ENCODE results near the gene DERL3.

DERL3 gene

DNA sequence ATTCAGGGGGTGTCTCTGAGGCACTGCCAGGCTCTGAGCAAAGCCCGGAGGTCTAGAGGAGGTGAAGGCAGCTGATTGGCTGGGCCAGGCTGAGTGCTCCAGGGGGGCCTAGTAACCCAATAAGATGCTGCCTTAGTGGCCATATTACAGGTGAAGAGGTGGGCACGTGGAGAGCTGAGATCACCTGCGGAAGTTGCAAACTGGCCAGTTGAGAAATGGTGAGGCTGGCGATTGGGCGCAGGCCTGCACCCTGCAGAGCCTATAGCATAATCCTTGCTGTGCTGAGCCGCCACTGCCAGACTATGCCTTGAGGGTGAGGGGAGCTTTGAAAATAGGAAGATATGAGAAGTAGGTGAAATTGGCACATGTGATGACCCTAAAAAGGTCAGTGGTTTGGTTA, 21.7 kb downstream of the DERL3 start:
- no peak overlapping the region for H3K4me3 ChIP-seq (ENCODE audit: control insufficient read depth in 1 of 7, extremely low read depth in 1 of 7, insufficient read depth in 4 of 7, low read depth in 2 of 7, low read length in 6 of 7)
- peaks cover 4 to 77% (median 45%) of the 10 kb centered on the region in 4 experiments for H3K36me3 ChIP-seq (ENCODE audit: control insufficient read depth in 4 of 4, insufficient read depth in 4 of 4, low read length in 3 of 4)
- no peaks in the 10 kb centered on the region for H3K27me3 ChIP-seq (replicated peaks in 2 of 5; ENCODE audit: control insufficient read depth in 4 of 5, insufficient read depth in 5 of 5, low read length in 4 of 5)
- H3K27ac ChIP-seq (ENCODE audit: insufficient read depth in 1 of 2, low read depth in 1 of 2, low read length in 2 of 2, poor library complexity in 1 of 2, severe bottlenecking in 2 of 2), result no peak overlapping the region
- ChIA-PET CTCF (interaction anchor here (1.6 kb wide), 1 partner anchor 19 kb away, joined by 5 read pairs; no protein-coding TSS in a partner anchor), POLR2A (no interaction called here)
- WGBS (ENCODE audit: insufficient coverage), result 98% methylated on average over 6 of the region's 6 CpGs
- H3K4me1 ChIP-seq (ENCODE audit: control extremely low read depth in 1 of 4, control insufficient read depth in 4 of 4, insufficient read depth in 4 of 4, low read length in 3 of 4), result peaks cover 0 to 10% (median 0%) of the 10 kb centered on the region in 4 experiments
- no peaks in the 10 kb centered on the region for H3K9me3 ChIP-seq (ENCODE audit: control extremely low read depth in 1 of 5, control insufficient read depth in 4 of 5, insufficient read depth in 2 of 5, low read depth in 1 of 5, low read length in 4 of 5)
- no peak for DNase-seq

DNA sequence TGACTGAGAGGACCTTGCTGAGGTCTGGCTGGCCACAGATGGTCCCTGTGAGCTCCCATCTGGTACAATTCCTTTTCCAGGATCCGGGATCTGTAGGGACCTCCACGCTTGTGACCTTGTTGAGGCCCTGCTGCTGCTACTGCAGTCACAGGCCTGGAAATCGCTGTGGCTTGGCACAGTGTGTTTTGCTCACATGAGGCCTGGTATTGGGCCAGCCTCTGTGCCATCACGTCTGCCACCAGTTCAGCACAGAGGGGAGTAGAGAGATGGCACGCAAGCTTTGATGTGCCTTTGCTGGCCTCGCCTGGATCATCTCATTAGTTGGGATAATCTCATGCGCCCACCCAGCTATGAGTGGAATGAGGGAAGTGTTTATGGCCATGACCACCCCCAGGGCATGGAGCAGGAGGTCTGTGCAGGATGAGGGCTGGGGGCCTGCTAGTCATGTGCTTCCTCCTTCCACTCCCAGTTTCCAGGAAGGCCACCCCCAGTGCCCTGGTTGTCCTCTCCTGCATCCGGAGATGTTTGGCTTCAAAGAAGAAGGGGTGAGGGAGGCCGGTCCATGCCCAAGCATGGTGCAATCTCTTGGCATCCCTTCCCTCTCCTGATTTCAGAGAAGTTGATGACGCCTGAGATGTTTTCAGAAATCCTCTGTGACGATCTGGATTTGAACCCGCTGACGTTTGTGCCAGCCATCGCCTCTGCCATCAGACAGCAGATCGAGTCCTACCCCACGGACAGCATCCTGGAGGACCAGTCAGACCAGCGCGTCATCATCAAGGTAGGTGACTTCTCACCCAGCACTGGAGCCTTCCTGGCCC, 22.4 kb downstream of the DERL3 start:
- no peak for DNase-seq
- WGBS (ENCODE audit: insufficient coverage), result 92% methylated on average over 14 of the region's 18 CpGs
- H3K27me3 ChIP-seq (replicated peaks in 2 of 5; ENCODE audit: control insufficient read depth in 4 of 5, insufficient read depth in 5 of 5, low read length in 4 of 5), result no peaks in the 10 kb centered on the region
- H3K4me1 ChIP-seq (ENCODE audit: control extremely low read depth in 1 of 4, control insufficient read depth in 4 of 4, insufficient read depth in 4 of 4, low read length in 3 of 4), result peaks cover 0 to 10% (median 0%) of the 10 kb centered on the region in 4 experiments
- peaks cover 4 to 74% (median 42%) of the 10 kb centered on the region in 4 experiments for H3K36me3 ChIP-seq (ENCODE audit: control insufficient read depth in 4 of 4, insufficient read depth in 4 of 4, low read length in 3 of 4)
- H3K9me3 ChIP-seq (ENCODE audit: control extremely low read depth in 1 of 5, control insufficient read depth in 4 of 5, insufficient read depth in 2 of 5, low read depth in 1 of 5, low read length in 4 of 5), result no peaks in the 10 kb centered on the region
- no peak overlapping the region for H3K27ac ChIP-seq (ENCODE audit: insufficient read depth in 1 of 2, low read depth in 1 of 2, low read length in 2 of 2, poor library complexity in 1 of 2, severe bottlenecking in 2 of 2)
- no peak overlapping the region for H3K4me3 ChIP-seq (ENCODE audit: control insufficient read depth in 1 of 7, extremely low read depth in 1 of 7, insufficient read depth in 4 of 7, low read depth in 2 of 7, low read length in 6 of 7)
- ChIA-PET CTCF (no interaction called here), POLR2A (no interaction called here)

DNA sequence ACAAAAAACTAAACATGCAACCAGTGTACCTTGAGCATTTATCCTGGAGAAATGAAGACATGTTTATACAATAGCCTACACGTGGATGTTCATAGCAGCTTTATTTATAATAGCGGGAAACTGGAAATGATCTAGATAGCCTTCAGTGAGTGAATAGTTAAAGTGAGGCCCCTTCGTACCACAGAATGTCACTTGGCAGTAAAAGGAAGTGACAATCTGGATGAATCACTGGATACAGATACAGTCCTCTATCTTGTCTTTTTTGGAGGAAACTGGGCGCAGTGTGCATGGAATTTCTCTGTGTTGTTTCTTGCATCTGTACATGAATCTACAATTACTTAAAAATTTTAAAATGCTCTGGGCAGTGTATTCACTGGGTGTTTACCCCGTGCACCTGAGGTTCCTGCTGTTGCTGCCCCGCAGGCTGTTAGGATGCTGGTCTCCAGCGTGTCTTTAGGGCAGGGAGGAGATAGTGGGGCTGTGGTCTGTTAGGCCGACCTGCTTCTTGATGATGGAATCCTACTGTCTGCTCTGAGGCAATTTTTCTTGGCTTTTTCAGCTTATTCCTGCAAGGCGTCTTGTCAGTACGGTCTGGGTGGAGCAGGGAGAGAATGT, 23.2 kb downstream of the DERL3 start:
- ChIA-PET CTCF (no interaction called here), POLR2A (no interaction called here)
- Histone ChIP-seq H3K9me3 (ENCODE audit: control extremely low read depth in 1 of 5, control insufficient read depth in 4 of 5, insufficient read depth in 2 of 5, low read depth in 1 of 5, low read length in 4 of 5) (no peaks in the 10 kb centered on the region), H3K27me3 (replicated peaks in 2 of 5; ENCODE audit: control insufficient read depth in 4 of 5, insufficient read depth in 5 of 5, low read length in 4 of 5) (no peaks in the 10 kb centered on the region), H3K4me1 (ENCODE audit: control extremely low read depth in 1 of 4, control insufficient read depth in 4 of 4, insufficient read depth in 4 of 4, low read length in 3 of 4) (peaks cover 0 to 3% (median 0%) of the 10 kb centered on the region in 4 experiments), H3K4me3 (ENCODE audit: control insufficient read depth in 1 of 7, extremely low read depth in 1 of 7, insufficient read depth in 4 of 7, low read depth in 2 of 7, low read length in 6 of 7) (no peak overlapping the region), H3K27ac (ENCODE audit: insufficient read depth in 1 of 2, low read depth in 1 of 2, low read length in 2 of 2, poor library complexity in 1 of 2, severe bottlenecking in 2 of 2) (no peak overlapping the region), H3K36me3 (ENCODE audit: control insufficient read depth in 4 of 4, insufficient read depth in 4 of 4, low read length in 3 of 4) (peaks cover 4 to 72% (median 37%) of the 10 kb centered on the region in 4 experiments)
- WGBS (ENCODE audit: insufficient coverage), result 97% methylated on average over 6 of the region's 10 CpGs
- DNase-seq, result no peak

DNA sequence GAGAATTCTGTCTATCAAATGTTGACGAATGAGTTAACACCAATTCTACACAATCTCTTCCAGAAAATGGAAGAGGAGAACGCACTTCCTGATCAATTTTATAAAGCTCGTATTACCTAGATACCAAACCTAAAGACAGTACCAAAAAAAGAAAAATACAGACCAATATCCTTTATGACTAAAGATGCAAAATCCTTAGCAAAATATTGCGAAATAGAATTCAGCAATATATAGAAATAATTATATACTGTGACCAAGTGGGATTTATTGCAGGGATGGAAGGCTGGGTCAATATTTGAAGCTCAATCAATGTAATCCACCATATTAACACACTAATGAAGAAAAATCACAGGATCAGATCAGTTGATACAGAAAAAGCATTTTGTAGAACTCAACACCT, 26.4 kb downstream of the DERL3 start:
- Histone ChIP-seq H3K4me1 (ENCODE audit: control extremely low read depth in 1 of 4, control insufficient read depth in 4 of 4, insufficient read depth in 4 of 4, low read length in 3 of 4) (no peaks in the 10 kb centered on the region), H3K4me3 (ENCODE audit: control insufficient read depth in 1 of 7, extremely low read depth in 1 of 7, insufficient read depth in 4 of 7, low read depth in 2 of 7, low read length in 6 of 7) (no peak overlapping the region), H3K27ac (ENCODE audit: insufficient read depth in 1 of 2, low read depth in 1 of 2, low read length in 2 of 2, poor library complexity in 1 of 2, severe bottlenecking in 2 of 2) (no peak overlapping the region), H3K9me3 (ENCODE audit: control extremely low read depth in 1 of 5, control insufficient read depth in 4 of 5, insufficient read depth in 2 of 5, low read depth in 1 of 5, low read length in 4 of 5) (no peaks in the 10 kb centered on the region), H3K27me3 (replicated peaks in 2 of 5; ENCODE audit: control insufficient read depth in 4 of 5, insufficient read depth in 5 of 5, low read length in 4 of 5) (no peaks in the 10 kb centered on the region), H3K36me3 (ENCODE audit: control insufficient read depth in 4 of 4, insufficient read depth in 4 of 4, low read length in 3 of 4) (peaks cover 4 to 49% (median 27%) of the 10 kb centered on the region in 4 experiments)
- no CpG with 5 or more reads among the region's 4 CpGs for WGBS (ENCODE audit: insufficient coverage)
- ChIA-PET POLR2A (interaction anchor here (0.6 kb wide), 1 partner anchor 27 kb away, joined by 3 read pairs; no protein-coding TSS in a partner anchor), CTCF (interaction anchor here (0.6 to 1.8 kb wide), 9 partner anchors 10 to 43 kb away, joined by 3 to 6 read pairs (median 4); partner anchors contain the start of gene SMARCB1)
- no peak for DNase-seq

DNA sequence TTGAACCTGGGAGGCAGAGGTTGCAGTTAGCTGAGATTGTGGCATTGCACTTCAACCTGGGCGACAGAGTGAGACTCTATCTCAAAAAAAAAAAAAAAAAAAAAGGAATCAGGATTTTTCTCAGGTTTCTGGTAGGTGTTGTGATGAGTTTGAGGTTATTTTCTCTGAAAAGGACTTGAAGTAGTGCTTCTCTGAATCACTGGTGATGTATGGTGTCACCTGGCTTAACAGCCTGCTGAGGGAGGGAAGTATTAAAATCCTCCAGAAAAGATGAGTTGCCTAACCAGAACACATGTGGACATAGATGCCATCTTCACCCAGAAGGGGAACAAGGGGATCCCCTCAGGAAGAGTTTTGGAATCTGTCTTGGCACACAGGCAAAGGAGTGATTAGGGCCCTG, 32.0 kb downstream of the DERL3 start:
- ChIA-PET CTCF (interaction anchor here (1.0 kb wide), 1 partner anchor 26 kb away, joined by 5 read pairs; no protein-coding TSS in a partner anchor), POLR2A (interaction anchor here (0.6 kb wide), 2 partner anchors 14 to 30 kb away, joined by 4 read pairs; no protein-coding TSS in a partner anchor)
- Histone ChIP-seq H3K4me1 (ENCODE audit: control extremely low read depth in 1 of 4, control insufficient read depth in 4 of 4, insufficient read depth in 4 of 4, low read length in 3 of 4) (no peaks in the 10 kb centered on the region), H3K4me3 (ENCODE audit: control insufficient read depth in 1 of 7, extremely low read depth in 1 of 7, insufficient read depth in 4 of 7, low read depth in 2 of 7, low read length in 6 of 7) (no peak overlapping the region), H3K27ac (ENCODE audit: insufficient read depth in 1 of 2, low read depth in 1 of 2, low read length in 2 of 2, poor library complexity in 1 of 2, severe bottlenecking in 2 of 2) (no peak overlapping the region), H3K27me3 (replicated peaks in 2 of 5; ENCODE audit: control insufficient read depth in 4 of 5, insufficient read depth in 5 of 5, low read length in 4 of 5) (no peaks in the 10 kb centered on the region), H3K9me3 (ENCODE audit: control extremely low read depth in 1 of 5, control insufficient read depth in 4 of 5, insufficient read depth in 2 of 5, low read depth in 1 of 5, low read length in 4 of 5) (no peaks in the 10 kb centered on the region), H3K36me3 (ENCODE audit: control insufficient read depth in 4 of 4, insufficient read depth in 4 of 4, low read length in 3 of 4) (peaks cover 16 to 68% (median 40%) of the 10 kb centered on the region in 4 experiments)
- no peak for DNase-seq
- no CpG with 5 or more reads among the region's 1 CpG for WGBS (ENCODE audit: insufficient coverage)

DNA sequence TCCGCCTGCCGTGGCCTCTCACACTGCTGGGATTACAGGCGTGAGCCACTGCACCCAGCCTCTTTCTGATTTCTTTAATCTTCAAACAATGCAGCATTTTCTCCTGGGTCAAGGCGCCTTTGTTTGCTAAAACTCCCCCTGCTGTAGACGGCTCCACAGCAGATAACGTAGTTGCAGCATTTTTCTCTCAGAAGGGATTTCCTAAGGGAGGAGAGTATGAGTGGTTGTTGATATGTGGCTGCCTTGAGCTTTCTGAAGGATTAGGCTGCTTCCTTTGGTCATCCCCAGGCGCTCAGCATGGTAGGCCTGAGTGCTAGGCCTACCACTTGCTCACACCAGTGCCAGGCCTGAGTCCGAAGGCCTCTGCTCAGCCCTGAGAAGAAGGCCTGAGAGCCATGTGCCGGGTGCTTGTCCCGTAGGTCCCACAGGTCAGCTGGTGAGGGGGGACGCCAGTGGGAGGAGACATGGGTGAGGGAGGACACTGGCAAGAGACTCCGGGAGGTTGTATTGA, 34.0 kb downstream of the DERL3 start:
- Histone ChIP-seq H3K27me3 (replicated peaks in 2 of 5; ENCODE audit: control insufficient read depth in 4 of 5, insufficient read depth in 5 of 5, low read length in 4 of 5) (no peaks in the 10 kb centered on the region), H3K9me3 (ENCODE audit: control extremely low read depth in 1 of 5, control insufficient read depth in 4 of 5, insufficient read depth in 2 of 5, low read depth in 1 of 5, low read length in 4 of 5) (no peaks in the 10 kb centered on the region), H3K36me3 (ENCODE audit: control insufficient read depth in 4 of 4, insufficient read depth in 4 of 4, low read length in 3 of 4) (peaks cover 25 to 74% (median 55%) of the 10 kb centered on the region in 4 experiments), H3K4me1 (ENCODE audit: control extremely low read depth in 1 of 4, control insufficient read depth in 4 of 4, insufficient read depth in 4 of 4, low read length in 3 of 4) (no peaks in the 10 kb centered on the region), H3K4me3 (ENCODE audit: control insufficient read depth in 1 of 7, extremely low read depth in 1 of 7, insufficient read depth in 4 of 7, low read depth in 2 of 7, low read length in 6 of 7) (no peak overlapping the region), H3K27ac (ENCODE audit: insufficient read depth in 1 of 2, low read depth in 1 of 2, low read length in 2 of 2, poor library complexity in 1 of 2, severe bottlenecking in 2 of 2) (no peak overlapping the region)
- WGBS (ENCODE audit: insufficient coverage), result 84% methylated on average over 8 of the region's 12 CpGs
- DNase-seq, result no peak
- POLR2A ChIA-PET, result no interaction called here
- CTCF ChIA-PET, result interaction anchor here (1.1 to 1.3 kb wide), 2 partner anchors 21 to 41 kb away, joined by 3 to 4 read pairs; no protein-coding TSS in a partner anchor
